HG02852 (cell line): ENCODE measurements around the gene MTHFD1L.
"Not testable (repeated sequence)": the region's sequence is repeated elsewhere in the genome, so short reads cannot be mapped to it uniquely, and the experiment has no call there.

Source experiments
- ATAC-seq: cut with Tn5 transposase; IDR thresholded peaks from one replicate; pipeline ENCODE4 v1.9.1; 2021; ENCODE audit warnings: mild to moderate bottlenecking, moderate library complexity; ENCODE audit not compliant: unreplicated experiment

Gene MTHFD1L

GRCh38 chr6:151036211-151036721, 170.8 kb downstream of the MTHFD1L start:
- ATAC-seq = not testable (repeated sequence)

- no peak for ATAC-seq
Measured at GRCh38 chr6:151036869-151037680, 171.6 kb downstream of the MTHFD1L start.

GRCh38 chr6:151038616-151039015, 173.1 kb downstream of the MTHFD1L start:
- ATAC-seq = no peak

DNA sequence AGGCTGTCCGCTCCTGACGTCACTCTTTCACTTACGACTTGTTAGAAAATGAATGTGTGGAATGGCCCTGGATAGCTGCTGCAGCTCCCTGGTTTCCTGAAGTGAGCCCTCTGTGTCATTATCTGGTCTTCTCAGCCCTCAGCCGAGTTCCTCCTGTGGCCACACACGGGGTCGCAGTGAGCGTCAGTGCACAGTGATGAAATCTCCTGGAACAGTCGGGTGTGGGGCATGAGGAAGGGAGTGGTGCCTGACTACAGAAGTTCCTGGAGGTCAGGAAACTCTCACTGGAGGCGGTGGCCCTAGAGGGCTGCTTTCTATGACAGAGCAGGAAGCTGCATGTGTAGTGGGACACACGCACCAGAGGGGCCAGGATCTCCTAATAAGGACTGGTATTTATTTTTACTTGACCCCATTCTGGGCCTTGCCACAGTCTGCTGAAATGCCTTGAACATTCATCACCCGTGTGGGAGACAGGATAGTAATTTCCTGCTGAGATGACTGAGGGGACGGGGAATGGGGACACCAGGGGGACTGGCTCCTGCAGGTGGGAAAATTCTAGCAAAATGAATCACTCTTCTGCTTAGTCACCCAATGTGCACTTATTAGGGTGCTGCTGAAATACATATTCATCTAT, 175.5 kb downstream of the MTHFD1L start:
- ATAC-seq = not testable (repeated sequence)

GRCh38 chr6:151041686-151042085, 176.2 kb downstream of the MTHFD1L start:
- ATAC-seq = no peak

DNA sequence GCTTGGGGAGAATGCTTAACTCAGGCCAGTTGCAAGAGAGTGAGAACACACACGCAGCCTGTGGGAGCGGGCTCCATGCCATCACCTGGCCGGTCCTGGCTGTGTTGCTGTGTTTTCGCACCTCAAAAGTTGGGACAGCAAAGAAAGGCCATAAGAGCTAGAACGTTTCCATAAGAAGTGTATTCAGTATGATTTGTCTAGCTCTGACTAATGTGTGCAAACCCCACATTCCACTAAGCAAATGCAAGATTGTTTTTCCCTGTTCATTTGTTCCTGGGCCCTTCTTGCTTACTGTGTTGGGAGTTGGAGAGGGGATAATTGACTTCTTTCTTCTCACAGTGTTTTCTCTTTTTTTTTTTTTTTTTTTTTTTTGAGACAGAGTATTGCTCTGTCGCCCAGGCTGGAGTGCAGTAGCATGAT, 177.4 kb downstream of the MTHFD1L start:
- ATAC-seq = not testable (repeated sequence)

DNA sequence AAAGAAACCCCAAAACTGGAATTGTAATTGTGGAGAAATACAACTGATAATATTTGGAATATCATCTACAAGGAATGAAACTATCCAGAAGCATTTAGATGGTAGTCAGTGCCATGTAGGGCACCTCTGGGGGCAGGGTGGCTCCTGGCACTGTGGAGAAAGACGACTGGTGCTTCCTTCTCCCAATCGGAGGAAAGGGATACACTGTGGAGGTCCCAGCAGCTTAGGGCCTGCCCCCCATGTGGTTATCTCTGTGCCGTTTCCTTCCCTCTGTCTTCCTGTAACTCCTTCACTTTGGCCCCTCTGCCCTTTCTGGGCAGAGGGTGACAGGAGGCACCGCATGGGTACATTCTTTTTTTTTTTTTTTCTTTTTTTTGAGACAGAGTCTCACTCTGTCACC, 178.4 kb downstream of the MTHFD1L start:
- no peak for ATAC-seq

DNA sequence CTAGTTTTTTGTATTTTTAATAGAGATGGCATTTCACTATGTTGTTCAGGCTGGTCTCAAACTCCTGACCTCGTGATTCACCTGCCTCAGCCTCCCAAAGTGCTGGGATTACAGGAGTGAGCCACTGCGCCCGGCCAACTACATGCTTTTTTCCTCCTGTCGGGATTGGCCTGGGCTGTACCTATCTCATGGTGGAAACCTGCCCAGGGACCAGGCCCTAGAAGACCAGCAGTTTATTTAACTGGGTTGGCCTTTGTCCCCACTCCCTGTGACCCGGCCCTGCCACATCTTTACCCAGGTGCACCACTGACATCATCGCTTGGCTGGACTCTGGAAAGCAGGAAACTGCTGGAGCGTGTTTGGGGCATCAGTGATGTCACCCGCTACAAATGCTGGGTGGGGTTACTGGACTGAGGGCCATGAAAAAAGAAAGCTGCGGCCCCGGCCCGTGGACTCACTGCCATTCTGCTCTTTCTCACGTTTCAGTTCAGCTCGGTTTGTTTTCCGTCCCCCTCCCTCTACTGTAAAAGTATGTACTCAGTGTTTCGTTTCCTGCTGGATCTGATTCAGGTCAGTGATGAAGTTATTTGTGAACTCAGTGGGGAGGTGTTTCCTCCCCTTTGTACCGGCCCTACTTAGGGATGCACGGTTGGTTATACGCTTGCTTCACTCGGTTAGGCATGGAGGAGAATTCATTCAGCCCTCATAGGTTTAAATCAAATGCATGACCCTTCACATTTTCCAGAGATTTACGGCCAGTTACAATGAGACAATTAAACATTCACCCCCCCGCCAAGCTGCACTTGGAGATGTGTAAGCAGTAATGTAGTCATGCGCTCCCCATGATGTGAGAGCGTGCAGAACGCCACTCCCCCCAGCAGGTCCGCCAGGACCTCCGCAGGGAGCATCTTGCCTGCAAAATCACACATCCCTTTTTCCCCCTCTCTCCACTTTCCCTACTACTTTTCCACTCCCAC, 179.3 kb downstream of the MTHFD1L start:
- ATAC-seq = no peak

DNA sequence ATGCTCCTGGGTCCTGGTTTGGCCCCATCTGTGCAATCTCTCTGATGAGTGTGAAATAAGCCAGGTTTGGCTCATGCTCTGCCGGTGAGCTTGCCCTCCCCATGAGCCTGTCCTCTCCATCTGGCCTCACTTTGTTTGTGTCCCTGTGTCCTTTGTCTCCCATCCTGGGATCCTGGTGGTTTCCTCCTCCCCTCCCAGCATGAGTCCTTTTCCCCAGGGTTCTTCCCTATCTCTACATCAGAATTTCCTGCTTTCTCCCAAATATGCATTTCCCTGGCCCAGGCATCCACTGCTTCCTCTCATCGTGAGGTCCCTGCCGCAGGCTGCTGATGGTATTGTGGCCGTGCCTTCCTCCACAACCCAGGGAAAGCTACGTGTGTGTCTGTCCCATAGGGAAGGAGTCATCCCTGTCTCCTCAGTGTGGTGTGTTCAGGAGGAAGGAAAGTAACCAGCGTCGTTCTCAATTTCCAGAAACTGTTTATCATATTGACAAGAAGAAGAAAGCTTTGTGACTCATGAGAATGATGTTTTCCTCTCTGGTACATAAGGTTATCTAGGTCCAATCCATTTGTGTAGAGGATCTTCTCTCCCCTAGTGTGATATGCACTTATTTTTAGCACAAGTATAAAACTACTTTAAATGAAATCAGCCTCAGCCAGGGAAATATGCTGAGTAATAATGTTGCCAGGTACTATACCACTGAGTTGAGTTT, 180.2 kb downstream of the MTHFD1L start:
- ATAC-seq = not testable (repeated sequence)

GRCh38 chr6:151051164-151051563, 185.7 kb downstream of the MTHFD1L start:
- ATAC-seq = no peak

GRCh38 chr6:151052021-151052646, 186.6 kb downstream of the MTHFD1L start:
- no peak for ATAC-seq

GRCh38 chr6:151054306-151054705, 188.8 kb downstream of the MTHFD1L start:
- no peak for ATAC-seq

GRCh38 chr6:151056230-151056907, 190.9 kb downstream of the MTHFD1L start:
- ATAC-seq = no peak

DNA sequence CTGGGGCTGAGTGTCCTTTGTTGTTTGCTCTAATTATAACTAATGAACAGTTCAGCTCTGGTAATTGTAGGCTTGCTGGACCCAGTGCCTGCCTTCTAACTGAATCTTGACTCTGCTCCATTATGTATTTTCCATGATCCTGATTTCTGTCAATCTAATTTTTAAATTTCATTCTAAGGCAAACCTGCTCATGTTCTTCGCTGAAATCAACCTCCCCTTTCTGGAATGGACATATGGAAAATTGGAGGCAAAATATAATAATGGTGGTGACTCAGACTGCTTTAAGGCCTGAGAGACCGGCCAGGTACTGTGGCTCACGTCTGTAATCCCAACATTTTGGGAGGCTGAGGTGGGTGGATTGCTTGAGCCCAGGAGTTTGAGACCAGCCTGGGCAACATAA, 191.6 kb downstream of the MTHFD1L start:
- ATAC-seq = no peak

DNA sequence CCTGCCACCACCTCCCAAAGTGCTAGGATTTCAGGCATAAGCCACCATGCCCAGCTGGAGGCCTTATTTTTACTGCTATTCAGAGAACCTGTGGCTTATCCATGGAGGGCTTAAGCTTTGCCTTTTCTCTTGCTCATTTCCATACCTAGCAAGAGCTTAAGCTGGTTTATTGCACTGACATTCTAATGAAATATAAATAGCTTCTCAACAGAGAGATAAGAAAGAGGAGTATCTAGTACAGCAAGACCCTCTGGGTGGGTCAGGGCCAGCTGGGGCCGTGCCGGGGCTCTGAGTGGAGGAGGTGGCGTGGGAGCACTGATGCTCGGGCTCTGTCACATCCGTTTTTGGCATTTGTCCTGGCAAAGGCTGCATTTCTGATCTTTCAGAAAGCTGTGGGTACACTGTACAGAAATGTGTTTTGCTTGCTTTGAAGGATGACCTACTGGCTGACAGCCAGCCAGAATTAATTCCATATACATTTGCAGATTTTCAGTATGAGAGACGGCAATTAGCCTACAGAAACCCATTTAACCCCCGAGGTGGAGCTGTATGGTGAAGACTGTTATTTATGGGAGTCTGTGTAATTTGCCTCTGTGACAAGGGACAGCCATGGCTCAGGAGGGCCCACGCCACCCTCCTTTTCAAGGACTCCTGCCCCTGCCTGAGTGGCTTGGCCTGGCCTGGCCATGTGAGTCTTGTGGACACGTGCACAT, 192.7 kb downstream of the MTHFD1L start:
- ATAC-seq = no peak

DNA sequence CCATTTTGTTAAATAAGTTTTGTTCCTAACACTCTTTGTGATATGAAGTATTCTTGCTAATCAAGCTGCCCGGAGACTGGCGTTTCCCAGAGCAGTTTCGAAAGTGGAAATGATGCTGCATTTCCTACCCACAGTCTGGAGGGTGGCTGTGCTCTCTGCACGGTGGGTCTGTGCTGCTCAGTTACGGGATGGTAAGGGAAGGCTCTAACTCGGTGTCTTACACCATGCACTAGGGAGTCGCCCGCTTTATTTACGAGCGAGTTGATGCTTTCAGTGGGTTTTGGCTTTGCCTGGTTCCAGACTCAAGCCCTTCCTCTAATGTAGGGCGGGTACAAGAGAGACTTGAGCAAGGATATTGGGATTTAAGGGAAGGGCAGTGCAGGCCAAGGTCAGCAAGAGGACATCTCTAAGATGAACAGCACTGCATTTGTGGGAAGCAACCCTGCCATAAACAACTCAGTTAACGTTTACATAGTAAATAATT, 194.2 kb downstream of the MTHFD1L start:
- ATAC-seq = no peak

DNA sequence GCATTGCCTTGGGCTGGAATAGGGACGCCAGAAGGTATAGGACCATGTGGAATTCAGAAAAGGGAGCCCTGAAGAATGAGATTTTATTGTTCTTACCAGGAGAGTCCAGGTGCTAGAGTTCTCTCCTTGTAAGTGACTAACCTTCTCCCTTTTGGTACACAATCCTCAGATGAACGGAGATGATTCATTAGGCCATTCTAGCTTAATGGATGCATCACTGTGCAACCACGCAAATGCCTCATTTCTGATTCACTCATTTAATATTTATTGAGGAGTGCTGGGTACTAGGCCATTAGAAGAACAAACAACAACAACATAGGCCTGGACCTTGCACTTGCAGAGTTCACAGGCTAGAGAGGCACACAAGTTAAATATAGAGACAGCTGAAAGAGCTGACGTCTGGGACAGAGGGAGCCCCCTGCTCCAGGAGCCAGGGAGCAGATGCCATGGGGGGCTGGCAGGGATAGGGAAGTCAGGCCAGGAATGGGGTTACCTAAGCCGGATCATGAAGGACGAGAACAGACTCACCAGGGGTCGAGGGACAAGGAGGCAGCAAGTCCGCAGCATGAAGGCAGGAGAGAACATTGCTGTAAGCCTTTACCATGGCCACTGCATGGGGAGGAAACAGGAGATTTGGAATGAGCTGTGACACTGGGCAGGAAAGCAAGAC, 194.7 kb downstream of the MTHFD1L start:
- ATAC-seq = no peak
